HL-60 (cell line): ENCODE data around the gene PLA1A.

Source experiments
- DNase-seq, 2 experiments: peaks; one replicate each; pipeline ENCODE4 v3.0.0-alpha.2; 2010 to 2020; ENCODE audit warnings: low read depth in 1 of 2, low spot score in 1 of 2
- H3K27ac ChIP-seq: fragments of 250-450 bp; sonication (Bioruptor Pico); replicated peaks from 2 replicates; pipeline ENCODE4 v1.5.1; 2020; ENCODE audit warnings: mild to moderate bottlenecking, moderate library complexity
- H3K27me3 ChIP-seq: fragments of 250-450 bp; sonication (Bioruptor Pico); 2 replicates; pipeline ENCODE4 v1.5.1; 2021; ENCODE audit warnings: mild to moderate bottlenecking, moderate library complexity; ENCODE audit not compliant: insufficient read depth, poor library complexity, severe bottlenecking
- H3K4me3 ChIP-seq: replicated peaks from 2 replicates; pipeline ENCODE4 v1.5.1; 2011; ENCODE audit warnings: mild to moderate bottlenecking, control low read depth, low read length; ENCODE audit not compliant: insufficient read depth
- GABPA ChIP-seq: IDR thresholded peaks from 2 replicates; pipeline ENCODE4 v1.6.1; 2012; ENCODE audit warnings: low read depth
- POLR2AphosphoS5 ChIP-seq: IDR thresholded peaks from 2 replicates; pipeline ENCODE4 v1.6.1; 2012; ENCODE audit warnings: low read depth
- SPI1 ChIP-seq: IDR thresholded peaks from 2 replicates; pipeline ENCODE4 v1.6.1; 2012; ENCODE audit warnings: low read depth, mild to moderate bottlenecking, borderline replicate concordance
- TF ChIP-seq, protein P1 (sequence below): IDR thresholded peaks from 2 replicates; pipeline ENCODE4 v1.6.1; 2012; ENCODE audit warnings: low read depth; ENCODE audit not compliant: insufficient replicate concordance
- TF ChIP-seq, protein P2 (sequence below): IDR thresholded peaks from one replicate; pipeline ENCODE4 v1.5.1; 2011; ENCODE audit warnings: low read length, control low read depth, inconsistent platforms; ENCODE audit not compliant: insufficient read depth

PLA1A gene

DNA sequence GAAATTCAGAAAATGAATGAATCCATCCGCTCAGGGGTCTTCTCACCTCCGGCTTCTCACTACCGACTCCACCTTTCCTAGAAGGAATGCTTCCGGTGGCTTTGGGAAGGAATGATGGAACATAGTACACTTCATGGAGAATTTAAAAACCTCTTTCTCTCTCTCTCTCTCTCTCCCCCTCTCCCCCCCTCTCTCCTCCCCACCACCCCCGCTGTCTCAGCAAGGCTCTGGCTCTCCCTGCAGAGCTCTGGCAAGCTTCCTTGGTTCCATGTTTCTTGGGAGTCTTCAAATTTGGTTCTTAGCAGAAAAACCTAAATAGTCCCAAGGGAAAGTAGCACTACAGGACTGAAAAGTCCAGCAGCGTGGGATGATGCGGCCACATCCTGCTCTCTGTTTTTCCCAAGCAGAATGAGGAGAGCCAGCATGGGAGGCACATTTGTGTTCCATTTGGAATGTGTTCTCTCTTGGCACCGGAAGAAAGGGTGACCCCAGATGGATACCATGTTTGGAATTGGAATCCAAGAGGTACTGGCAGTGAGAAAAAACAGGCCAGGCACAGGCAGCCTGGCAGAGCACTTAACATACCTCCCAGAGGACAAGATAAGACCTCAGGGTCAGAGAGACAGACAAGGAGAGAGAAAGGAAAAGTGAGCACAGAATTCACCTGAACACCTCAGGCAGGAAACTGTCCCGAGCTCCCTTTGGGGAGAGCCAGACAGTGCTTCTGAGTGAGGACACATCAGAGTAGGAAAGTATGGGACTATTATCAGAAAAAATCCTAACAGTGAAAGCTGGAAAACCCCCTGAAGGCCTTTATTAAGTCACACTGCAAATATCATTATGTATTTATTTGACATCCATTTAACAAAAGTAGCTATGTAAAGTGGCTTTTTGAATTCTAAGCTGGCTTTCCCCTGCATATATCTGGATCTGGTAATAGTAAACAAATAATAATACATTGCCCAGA, 63.1 kb downstream of the PLA1A start, which contains the start of gene POPDC2:
POPDC2 (minus strand) TSS at position 116 of the 967 bp plus-strand sequence. CDS start 166 bp downstream, outside the sequence.
- no peak within 1 kb of the TSS for H3K4me3 ChIP-seq
- H3K27ac ChIP-seq: no peak within 1 kb of the TSS
- no peak for DNase-seq
- TF ChIP-seq, protein P1, sequence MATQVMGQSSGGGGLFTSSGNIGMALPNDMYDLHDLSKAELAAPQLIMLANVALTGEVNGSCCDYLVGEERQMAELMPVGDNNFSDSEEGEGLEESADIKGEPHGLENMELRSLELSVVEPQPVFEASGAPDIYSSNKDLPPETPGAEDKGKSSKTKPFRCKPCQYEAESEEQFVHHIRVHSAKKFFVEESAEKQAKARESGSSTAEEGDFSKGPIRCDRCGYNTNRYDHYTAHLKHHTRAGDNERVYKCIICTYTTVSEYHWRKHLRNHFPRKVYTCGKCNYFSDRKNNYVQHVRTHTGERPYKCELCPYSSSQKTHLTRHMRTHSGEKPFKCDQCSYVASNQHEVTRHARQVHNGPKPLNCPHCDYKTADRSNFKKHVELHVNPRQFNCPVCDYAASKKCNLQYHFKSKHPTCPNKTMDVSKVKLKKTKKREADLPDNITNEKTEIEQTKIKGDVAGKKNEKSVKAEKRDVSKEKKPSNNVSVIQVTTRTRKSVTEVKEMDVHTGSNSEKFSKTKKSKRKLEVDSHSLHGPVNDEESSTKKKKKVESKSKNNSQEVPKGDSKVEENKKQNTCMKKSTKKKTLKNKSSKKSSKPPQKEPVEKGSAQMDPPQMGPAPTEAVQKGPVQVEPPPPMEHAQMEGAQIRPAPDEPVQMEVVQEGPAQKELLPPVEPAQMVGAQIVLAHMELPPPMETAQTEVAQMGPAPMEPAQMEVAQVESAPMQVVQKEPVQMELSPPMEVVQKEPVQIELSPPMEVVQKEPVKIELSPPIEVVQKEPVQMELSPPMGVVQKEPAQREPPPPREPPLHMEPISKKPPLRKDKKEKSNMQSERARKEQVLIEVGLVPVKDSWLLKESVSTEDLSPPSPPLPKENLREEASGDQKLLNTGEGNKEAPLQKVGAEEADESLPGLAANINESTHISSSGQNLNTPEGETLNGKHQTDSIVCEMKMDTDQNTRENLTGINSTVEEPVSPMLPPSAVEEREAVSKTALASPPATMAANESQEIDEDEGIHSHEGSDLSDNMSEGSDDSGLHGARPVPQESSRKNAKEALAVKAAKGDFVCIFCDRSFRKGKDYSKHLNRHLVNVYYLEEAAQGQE: no peak
- TF ChIP-seq, protein P2, sequence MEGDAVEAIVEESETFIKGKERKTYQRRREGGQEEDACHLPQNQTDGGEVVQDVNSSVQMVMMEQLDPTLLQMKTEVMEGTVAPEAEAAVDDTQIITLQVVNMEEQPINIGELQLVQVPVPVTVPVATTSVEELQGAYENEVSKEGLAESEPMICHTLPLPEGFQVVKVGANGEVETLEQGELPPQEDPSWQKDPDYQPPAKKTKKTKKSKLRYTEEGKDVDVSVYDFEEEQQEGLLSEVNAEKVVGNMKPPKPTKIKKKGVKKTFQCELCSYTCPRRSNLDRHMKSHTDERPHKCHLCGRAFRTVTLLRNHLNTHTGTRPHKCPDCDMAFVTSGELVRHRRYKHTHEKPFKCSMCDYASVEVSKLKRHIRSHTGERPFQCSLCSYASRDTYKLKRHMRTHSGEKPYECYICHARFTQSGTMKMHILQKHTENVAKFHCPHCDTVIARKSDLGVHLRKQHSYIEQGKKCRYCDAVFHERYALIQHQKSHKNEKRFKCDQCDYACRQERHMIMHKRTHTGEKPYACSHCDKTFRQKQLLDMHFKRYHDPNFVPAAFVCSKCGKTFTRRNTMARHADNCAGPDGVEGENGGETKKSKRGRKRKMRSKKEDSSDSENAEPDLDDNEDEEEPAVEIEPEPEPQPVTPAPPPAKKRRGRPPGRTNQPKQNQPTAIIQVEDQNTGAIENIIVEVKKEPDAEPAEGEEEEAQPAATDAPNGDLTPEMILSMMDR: no peak
- TF ChIP-seq SPI1 (no peak), GABPA (no peak), POLR2AphosphoS5 (no peak)
- H3K27me3 ChIP-seq: no peaks in the 10 kb centered on the region

DNA sequence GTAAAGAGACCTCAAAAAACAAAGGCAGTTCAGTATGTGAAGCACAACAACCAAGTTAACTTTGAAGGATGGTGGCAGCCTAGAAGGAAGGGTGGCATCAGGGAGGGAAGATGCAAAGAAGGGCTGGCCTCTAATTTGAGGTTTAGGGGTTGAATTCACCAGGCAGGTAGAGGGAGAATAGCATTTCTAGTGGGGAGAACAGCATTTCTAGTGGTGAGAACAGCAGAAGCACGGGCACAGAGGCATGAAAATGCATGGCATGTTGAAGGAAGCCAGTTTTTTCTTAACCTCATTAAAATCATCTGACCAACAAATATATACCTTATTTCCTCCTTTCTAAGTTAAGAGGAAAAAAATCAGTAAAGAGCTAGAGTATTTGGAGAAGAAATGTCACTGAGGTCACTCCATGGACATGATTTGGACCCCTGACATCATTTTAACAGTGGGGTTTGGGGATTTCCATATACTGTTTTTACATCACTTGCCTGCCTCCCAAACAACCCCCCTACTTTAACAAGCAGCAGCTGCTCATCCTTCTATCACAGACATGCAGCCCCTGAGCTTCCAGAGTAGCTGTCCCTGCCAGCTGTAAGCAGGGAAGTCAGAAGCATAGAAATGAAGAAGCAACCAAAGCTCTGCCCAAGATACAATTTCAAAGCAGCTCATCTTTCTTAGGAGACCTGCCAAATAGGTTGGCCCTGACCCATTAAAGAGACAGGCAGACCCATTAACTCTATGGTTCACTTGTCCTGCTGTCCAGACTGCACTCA, 65.1 kb downstream of the PLA1A start:
- no peak for DNase-seq
- H3K4me3 ChIP-seq: no peak overlapping the region
- TF ChIP-seq, protein P2: no peak
- no peak for TF ChIP-seq SPI1
- TF ChIP-seq, protein P1: no peak
- TF ChIP-seq POLR2AphosphoS5: no peak
- no peak for TF ChIP-seq GABPA
- H3K27ac ChIP-seq: no peak overlapping the region
- no peaks in the 10 kb centered on the region for H3K27me3 ChIP-seq

DNA sequence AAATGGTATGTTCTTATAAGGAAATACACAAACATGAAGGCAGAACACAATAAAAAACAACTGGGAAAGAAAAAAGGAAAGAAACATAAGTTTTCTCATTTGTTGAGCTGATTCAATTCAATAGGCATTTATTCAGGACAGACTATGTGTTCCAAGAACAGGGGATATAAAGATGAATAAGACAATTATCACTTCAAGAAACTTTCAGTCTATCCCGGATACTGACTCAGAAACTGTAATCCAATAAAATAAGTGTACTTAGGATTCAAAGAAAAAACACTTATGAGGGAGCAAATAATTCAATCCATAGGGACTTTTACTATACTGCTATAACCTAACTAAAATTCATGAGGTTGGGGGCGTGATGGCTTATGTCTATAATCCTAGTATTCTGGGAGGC, 66.2 kb downstream of the PLA1A start:
- TF ChIP-seq, protein P2: no peak
- TF ChIP-seq POLR2AphosphoS5: no peak
- no peak for TF ChIP-seq SPI1
- TF ChIP-seq GABPA: no peak
- TF ChIP-seq, protein P1: no peak
- DNase-seq: no peak
- no peak overlapping the region for H3K27ac ChIP-seq
- no peak overlapping the region for H3K4me3 ChIP-seq
- no peaks in the 10 kb centered on the region for H3K27me3 ChIP-seq
